KOPT-K1 (cell line): ENCODE measurements around the gene AMDHD2.
"Not testable (repeated sequence)": the region's sequence is repeated elsewhere in the genome, so short reads cannot be mapped to it uniquely, and the experiment has no call there.

Experiments
- H3K27ac ChIP-seq: fragments of 200-600 bp; sonication (generic); 2 replicates; pipeline ENCODE4 v1.5.1; 2016; ENCODE audit warnings: antibody characterized with exemption, mild to moderate bottlenecking, low read depth, low read length; ENCODE audit not compliant: poor library complexity, severe bottlenecking
- H3K36me3 ChIP-seq: fragments of 200-600 bp; sonication (generic); 2 replicates; pipeline ENCODE4 v1.5.1; 2017; ENCODE audit warnings: antibody characterized with exemption, mild to moderate bottlenecking, low read length, moderate library complexity; ENCODE audit not compliant: insufficient read depth
- H3K9me3 ChIP-seq: fragments of 200-600 bp; sonication (generic); 2 replicates; pipeline ENCODE4 v1.5.1; 2017; ENCODE audit warnings: antibody characterized with exemption, low read length, mild to moderate bottlenecking; ENCODE audit not compliant: insufficient read depth, poor library complexity, severe bottlenecking

AMDHD2 gene

DNA sequence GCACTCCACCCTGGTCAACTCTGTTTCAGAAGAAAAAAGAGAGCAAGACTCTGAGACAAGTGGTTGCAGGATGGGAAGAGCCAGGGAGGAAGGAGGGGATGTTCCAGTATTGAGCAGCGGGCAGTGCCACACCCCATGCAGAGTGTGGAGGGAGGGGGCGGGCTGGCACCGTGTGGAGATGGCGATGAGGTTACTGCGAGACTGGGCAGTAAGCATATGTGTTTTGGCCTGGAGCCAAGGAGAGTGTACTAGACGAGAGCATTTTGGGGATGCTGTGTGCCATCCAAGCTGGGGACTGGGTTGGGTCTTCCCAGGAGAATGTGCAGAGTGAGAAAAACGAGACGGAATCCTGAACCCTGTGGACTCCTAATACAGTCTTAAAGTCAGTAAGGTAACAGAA is 41.9 kb upstream of the AMDHD2 start:
- no peaks in the 10 kb centered on the region for H3K36me3 ChIP-seq
- H3K9me3 ChIP-seq = no peaks in the 10 kb centered on the region
- H3K27ac ChIP-seq = no peak overlapping the region

DNA sequence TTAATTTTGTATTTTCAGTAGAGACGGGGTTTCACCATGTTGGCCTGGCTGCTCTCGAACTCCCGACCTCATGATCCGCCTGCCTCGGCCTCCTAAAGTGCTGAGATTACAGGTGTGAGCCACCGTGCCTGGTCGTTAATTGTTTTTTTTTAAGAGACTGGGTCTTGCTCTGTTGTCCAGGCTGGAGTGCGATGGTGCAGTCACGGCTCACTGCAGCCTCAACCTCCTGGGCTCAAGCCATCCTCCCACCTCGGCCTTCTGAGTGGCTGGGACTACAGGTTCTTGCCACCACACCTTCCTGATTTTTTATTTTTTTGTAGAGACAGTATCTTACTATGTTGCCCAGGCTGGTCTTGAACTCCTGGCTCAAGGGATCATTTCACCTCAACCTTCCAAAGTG is 40.2 kb upstream of the AMDHD2 start:
- H3K9me3 ChIP-seq, H3K36me3 ChIP-seq, H3K27ac ChIP-seq: not testable (repeated sequence)

DNA sequence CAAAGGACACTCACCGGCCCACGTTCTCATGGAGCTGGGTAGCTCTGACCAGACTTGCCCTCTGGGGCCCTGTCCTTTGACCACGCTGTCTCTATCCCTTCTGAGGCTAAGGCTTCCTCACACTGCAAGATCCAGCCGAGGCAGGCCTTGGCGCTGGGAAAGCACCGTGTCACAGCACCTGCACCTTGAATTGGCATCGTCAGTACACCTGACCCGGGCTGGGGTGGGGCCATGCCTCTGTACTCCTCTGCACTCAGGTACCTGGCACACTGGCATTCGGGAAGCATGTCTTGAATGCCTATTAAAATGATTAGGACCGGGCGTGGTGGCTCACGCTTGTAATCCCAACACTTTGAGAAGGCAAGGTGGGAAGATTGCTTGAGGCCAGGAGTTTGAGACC is 39.2 kb upstream of the AMDHD2 start:
- no peaks in the 10 kb centered on the region for H3K36me3 ChIP-seq
- H3K27ac ChIP-seq = no peak overlapping the region
- H3K9me3 ChIP-seq = no peaks in the 10 kb centered on the region

DNA sequence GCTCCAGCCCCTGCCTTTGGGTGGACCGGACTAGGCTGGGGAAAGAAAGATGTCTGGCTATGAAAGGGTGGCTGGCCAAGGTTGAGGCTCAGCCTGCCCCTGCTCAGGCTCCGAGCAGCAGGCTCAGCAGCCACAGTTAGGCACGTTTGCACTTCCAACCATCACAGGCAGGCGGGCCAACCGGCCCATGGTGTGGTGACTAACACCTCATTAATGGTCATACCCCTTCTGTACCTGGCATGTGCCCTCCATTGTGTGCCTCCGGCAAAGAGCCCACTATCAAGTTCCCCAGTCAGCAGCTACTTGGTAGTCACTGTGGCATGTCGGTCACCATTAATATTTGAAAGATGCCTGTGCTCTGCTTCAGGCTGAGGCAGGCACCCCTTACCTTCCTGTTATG is 38.5 kb upstream of the AMDHD2 start:
- H3K9me3 ChIP-seq = no peaks in the 10 kb centered on the region
- H3K36me3 ChIP-seq = no peaks in the 10 kb centered on the region
- H3K27ac ChIP-seq = no peak overlapping the region

DNA sequence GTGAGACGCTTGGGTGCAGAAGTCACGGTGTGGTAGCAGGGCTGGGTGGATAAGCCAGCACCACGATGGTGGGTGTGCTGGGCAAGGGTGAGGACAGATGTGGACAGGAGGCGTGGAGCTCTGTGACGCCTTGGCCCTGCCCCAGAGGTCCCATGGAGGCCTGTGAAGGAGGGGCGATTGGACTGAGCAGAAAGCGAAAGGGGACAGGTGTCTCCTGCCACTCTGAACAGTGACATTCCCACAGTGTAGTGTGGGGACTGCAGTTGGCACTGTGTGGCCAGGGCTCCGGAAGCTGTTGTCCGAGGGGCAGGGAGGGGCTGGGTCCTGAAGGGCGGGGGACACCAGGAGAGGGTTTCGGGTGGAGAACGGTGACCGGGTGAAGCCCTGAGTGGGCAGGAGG is 37.9 kb upstream of the AMDHD2 start:
- H3K27ac ChIP-seq = no peak overlapping the region
- no peaks in the 10 kb centered on the region for H3K9me3 ChIP-seq
- H3K36me3 ChIP-seq = no peaks in the 10 kb centered on the region

DNA sequence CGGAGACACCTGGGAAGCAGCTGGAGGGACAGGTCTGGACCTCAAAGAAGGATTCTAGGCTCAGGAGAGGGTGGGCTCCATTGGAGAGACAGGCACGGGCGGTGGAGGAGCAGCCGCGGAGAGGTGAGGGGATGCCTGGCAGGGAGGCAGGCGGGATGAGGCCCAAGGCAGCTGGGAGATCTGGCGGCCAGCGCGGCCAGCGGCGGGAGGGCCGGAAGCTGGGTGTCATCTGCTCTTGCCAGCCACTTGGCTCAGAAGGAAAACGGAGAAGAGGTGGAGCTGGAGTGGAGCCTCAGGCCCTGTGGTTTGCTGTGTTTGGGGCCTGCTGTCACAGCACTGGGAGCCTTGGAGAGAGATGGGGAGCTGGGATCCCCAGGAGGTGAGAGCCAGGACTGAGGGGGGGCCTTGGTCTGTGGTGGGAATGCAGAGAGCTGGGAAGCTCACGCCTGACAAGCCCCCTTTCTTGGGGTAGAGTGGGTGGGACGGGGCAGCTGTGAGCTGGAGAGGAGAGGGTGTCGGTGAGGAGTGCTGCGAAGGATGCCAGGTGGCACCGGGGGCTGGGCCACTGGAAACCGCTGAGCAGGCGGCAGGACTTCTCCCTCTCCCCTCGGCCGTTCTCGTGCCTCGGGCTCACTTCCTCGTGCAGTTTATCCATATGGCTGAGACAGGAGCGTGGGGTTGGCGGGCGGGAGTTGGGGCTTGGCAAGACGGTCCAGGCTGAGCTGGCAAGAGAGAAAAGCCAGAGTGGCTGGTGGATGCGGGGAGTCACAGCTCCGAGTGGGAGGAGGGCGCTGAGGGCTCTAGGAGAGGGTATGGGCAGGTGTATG is 37.2 kb upstream of the AMDHD2 start:
- H3K36me3 ChIP-seq = no peaks in the 10 kb centered on the region
- H3K27ac ChIP-seq = no peak overlapping the region
- no peaks in the 10 kb centered on the region for H3K9me3 ChIP-seq

DNA sequence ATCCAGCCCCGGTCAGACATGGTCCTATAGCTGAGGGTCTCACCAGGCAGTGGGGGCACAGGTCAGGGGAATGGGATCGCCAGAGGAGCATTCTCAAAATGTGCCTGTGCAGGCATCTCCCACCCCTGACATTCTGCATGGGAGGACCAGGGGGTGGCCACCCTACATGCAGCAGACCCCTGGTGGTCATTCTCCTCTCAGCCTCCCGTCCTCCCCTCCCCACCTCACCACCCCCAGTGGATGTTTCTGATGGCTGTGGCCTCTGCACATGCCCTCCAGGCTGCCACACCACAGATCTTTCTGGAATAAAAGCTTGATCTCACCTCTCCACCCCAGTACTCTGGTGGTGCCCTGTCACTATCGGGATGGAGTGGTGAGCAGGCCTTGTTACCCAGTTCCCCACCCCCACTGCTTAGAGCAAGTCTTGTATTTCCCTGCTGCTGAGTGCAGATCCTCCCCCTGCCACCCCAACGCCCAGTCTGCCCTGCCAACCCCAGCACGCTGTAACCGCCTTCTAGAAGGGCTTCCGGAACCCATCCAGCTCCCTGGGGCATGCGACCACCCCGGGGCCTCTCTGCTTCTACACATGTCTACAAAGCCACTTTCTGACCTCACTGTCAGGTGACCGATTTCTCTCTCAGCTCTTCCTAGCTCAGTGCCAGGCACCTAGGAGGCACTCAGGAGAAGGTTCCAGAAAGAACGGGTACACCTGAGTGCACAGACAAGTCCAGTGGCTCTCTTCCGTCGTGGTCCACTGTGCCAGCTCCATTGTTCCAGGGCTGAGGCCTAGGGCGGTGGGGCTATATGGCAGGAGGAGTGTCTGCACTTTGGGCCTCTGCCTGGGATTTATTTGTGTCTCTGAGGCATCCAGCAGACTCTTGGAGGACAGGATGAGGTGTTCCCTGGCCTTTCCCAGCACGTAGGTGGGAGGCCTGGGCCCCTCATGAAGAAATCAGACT is 36.0 kb upstream of the AMDHD2 start:
- no peaks in the 10 kb centered on the region for H3K9me3 ChIP-seq
- H3K27ac ChIP-seq = no peak overlapping the region
- H3K36me3 ChIP-seq = no peaks in the 10 kb centered on the region

DNA sequence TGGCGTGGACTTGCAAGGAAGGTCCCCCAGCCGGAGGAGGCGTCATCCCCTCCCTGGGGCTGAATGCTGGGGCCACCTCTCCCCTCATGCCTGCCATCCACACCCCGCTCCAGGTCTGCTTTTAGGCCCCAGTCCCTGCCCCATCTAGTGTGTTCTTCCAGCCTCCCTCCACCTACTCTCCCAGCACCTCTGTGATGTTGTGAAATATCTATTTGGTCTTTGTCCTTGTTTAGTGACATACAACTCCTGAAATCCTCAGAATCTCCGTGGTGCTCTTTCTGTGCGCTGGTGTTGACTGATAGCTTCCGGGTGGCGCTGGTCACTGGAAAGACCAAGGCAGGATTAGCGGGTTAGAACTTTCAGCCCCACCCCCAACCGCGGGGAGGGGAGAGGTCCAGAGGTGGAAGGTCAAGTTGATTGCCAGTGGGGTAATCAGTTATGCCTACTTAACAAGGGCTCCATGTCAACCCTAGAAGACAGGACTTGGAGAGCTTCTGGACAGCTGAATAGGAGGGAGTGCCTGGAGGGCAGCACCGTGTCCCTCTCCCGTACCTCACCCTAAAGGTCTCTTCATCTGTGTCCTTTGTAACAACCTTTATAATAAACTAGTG is 35.2 kb upstream of the AMDHD2 start:
- Histone ChIP-seq H3K9me3 (no peaks in the 10 kb centered on the region), H3K36me3 (no peaks in the 10 kb centered on the region), H3K27ac (no peak overlapping the region)

DNA sequence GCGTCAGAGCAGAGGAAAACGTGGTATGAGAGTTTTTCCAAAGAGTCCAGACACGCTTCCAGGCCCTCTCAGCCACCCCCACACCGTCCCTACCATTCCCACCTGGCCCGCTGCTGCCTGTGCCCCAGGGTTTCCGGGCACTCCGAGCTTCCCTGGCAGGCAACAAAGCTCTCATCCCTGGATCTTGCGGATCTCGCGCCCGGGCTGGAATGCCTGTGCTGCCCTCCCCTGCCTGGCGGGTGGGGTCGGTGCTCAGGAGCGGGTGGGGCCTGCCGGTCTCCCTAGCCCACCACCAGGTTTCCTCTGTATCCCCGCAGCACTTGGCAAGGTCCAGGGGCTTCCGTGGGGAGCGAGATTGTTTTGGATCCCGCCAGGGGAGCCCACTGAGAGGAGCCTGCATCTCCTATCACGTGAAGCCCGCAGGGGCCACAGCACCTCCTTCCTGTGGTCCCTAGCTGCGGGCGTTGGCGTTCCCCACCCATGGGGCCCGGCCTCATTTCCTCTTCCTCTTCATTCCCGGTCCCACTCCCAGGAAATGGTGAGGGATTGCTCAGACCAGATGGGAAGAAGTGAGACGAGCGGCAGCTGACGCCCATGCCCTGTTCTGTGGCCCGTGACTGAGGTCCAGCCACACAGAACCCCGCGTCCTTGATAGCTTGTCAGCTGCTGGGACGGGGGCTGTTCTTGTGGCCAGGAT is 34.2 kb upstream of the AMDHD2 start:
- H3K27ac ChIP-seq = no peak overlapping the region
- H3K9me3 ChIP-seq = no peaks in the 10 kb centered on the region
- no peaks in the 10 kb centered on the region for H3K36me3 ChIP-seq

DNA sequence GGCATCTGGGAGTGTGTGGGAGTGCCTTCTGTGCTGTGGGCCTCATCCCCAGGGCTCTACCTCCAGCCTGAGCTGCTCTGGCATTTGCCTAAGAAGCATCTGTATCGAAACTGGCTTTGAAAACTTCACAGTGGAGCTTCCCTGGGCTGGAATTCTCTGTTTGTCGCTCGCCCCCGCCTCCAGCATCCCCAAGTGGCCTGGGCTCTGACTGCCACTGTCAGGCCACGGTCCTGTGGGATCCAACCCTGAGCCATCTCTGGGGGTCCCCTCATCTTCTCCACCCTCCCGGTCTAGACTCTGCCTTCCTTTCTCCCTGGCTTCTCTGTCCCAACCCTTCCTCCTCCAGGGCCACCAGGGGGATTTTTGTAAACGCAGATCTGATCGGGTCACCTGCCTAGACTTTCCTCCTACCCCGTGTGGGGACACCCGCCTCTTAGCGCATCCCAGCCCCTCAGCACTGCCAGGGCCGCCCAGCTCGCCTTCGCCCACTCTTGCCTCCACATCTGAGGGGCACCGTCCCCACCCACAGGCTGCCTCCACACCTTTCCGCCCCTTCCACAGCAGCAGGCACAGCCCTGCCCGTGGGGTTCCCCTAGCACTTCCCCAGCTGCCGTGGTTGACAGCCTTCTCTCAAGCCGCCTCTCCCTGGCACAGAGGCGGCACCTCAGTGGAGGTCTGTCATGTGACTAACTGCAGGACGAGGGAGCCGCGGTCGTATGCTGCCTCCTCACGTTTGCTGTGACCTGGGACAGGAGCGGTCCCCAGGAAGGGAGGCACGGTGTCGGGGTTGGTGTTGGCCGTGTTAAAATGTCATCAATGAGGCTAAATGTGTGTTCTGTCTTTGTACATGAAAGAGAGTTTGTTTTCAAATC is 33.3 kb upstream of the AMDHD2 start:
- no peak overlapping the region for H3K27ac ChIP-seq
- no peaks in the 10 kb centered on the region for H3K9me3 ChIP-seq
- H3K36me3 ChIP-seq = no peaks in the 10 kb centered on the region

DNA sequence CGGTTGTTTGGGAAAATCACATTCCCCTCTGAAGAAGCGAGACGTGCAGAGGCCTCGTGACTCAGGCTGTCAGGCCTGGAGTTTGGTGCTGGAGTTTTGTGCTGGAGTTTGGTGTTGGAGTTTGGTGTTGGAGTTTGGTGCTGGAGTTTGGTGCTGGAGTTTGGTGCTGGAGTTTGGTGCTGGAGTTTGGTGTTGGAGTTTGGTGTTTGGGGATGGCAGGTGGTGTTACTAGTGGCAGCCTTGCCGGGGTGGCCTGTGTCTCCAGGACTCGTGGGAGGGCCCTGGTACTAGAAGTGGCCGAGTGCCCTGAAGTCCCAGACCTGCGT is 32.7 kb upstream of the AMDHD2 start:
- no peaks in the 10 kb centered on the region for H3K9me3 ChIP-seq
- H3K27ac ChIP-seq = no peak overlapping the region
- H3K36me3 ChIP-seq = no peaks in the 10 kb centered on the region

DNA sequence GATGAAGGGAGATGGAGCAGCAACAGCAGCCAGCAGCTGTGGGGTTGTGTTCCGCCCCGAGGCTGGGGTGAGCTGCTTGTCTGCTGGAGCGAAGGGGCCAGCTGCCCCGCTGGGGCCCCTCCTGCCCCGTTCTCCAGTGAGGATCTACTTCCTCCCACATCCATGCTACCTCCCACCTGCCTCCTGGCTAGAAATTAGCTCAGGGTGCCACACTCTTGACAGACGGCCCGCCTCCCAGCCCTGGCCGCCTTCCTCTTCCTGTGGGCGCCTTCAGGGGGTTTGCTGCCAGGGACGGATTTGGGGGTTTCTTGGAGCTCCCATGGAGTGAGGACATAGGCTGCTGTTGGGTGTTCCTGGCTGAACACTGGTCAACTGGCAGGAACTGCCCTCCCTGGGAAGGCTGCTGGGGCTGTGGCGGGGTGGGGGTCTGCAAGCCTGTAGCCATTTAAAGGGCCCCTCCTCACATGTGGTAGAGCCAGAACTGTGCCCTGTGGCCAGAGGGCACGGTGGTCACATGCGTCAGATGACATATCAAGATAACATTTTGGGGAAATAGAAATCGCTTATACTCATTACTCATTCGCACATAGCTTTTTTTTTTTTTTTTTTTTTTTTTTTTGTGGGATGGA is 32.2 kb upstream of the AMDHD2 start:
- H3K36me3 ChIP-seq = no peaks in the 10 kb centered on the region
- peak overlapping the region; percentile 0 for H3K27ac ChIP-seq

DNA sequence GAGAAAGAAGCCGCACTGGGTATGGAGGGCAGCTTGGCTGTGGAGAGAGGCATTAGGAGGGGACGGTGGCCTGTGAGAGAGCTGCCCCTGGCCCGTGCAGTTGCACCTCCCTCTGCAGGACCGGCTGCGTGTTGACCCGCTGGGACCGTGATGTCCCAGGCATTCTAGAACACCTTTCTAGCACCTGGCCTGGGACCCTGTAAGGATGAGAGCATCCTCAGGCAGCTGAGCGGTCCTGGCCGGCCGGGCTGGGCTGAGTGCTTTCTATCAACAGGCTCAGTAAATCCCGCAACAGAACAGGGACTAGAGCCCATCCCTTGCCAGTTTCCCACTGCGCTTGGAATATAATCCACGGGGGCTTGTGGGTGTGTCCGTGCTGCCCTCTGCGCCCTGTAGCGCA is 30.6 kb upstream of the AMDHD2 start:
- Histone ChIP-seq H3K9me3 (no peaks in the 10 kb centered on the region), H3K36me3 (no peaks in the 10 kb centered on the region; the same call in 1 of the 2 replicates), H3K27ac (no peak overlapping the region)

More for the DNA sequence above, 32.2 kb upstream of the AMDHD2 start:
- no peaks in the 10 kb centered on the region for H3K9me3 ChIP-seq
